Mesendoderm (in vitro differentiated cells): ENCODE measurements around the gene GTF2H4.

ENCODE experiments used
- DNase-seq: peaks from one replicate; pipeline ENCODE4 v3.0.0; 2013
- H2AK5ac ChIP-seq: 2 replicates; pipeline ENCODE4 v1.6.1; 2013; ENCODE audit warnings: low read length, inconsistent platforms
- H2BK120ac ChIP-seq: 2 replicates; pipeline ENCODE4 v1.6.1; 2013; ENCODE audit warnings: low read depth, mild to moderate bottlenecking, low read length, moderate library complexity, mixed read lengths
- H2BK15ac ChIP-seq: replicated peaks from 2 replicates; pipeline ENCODE4 v1.6.1; 2013; ENCODE audit warnings: low read depth, mild to moderate bottlenecking, moderate library complexity
- H2BK5ac ChIP-seq: 2 replicates; pipeline ENCODE4 v1.6.1; 2013; ENCODE audit warnings: low read length, inconsistent platforms
- H3K18ac ChIP-seq: 2 replicates; pipeline ENCODE4 v1.6.1; 2013; ENCODE audit warnings: mild to moderate bottlenecking, low read length, mixed read lengths
- H3K23ac ChIP-seq: one replicate; pipeline ENCODE4 v1.6.1; 2013; ENCODE audit warnings: low read length
- H3K27ac ChIP-seq: 2 replicates; pipeline ENCODE4 v1.5.1; 2013; ENCODE audit warnings: low read depth, mild to moderate bottlenecking, inconsistent platforms, low read length, moderate library complexity
- H3K27me3 ChIP-seq: 2 replicates; pipeline ENCODE4 v1.6.1; 2013; ENCODE audit warnings: low read length, control low read depth, mild to moderate bottlenecking, inconsistent platforms; ENCODE audit not compliant: insufficient read depth, poor library complexity
- H3K36me3 ChIP-seq: 2 replicates; pipeline ENCODE4 v1.6.1; 2013; ENCODE audit warnings: low read length, inconsistent platforms; ENCODE audit not compliant: control insufficient read depth, insufficient read depth
- H3K4ac ChIP-seq: one replicate; pipeline ENCODE4 v1.6.1; 2013; ENCODE audit warnings: low read depth, mild to moderate bottlenecking, low read length, moderate library complexity
- H3K4me1 ChIP-seq: 2 replicates; pipeline ENCODE4 v1.6.1; 2013; ENCODE audit warnings: low read depth, low read length, inconsistent platforms; ENCODE audit not compliant: control insufficient read depth
- H3K4me2 ChIP-seq: 2 replicates; pipeline ENCODE4 v1.6.1; 2013; ENCODE audit warnings: low read length
- H3K4me3 ChIP-seq: 2 replicates; pipeline ENCODE4 v1.5.1; 2013; ENCODE audit warnings: mild to moderate bottlenecking, low read length
- H3K56ac ChIP-seq: one replicate; pipeline ENCODE4 v1.6.1; 2013; ENCODE audit warnings: low read length
- H3K79me1 ChIP-seq: 2 replicates; pipeline ENCODE4 v1.6.1; 2013; ENCODE audit warnings: low read length, inconsistent platforms
- H3K79me2 ChIP-seq: 2 replicates; pipeline ENCODE4 v1.6.1; 2013; ENCODE audit warnings: mild to moderate bottlenecking, low read length; ENCODE audit not compliant: control insufficient read depth, insufficient read depth
- H3K9ac ChIP-seq: 2 replicates; pipeline ENCODE4 v1.6.1; 2013; ENCODE audit warnings: low read length, inconsistent platforms
- H4K5ac ChIP-seq: one replicate; pipeline ENCODE4 v1.6.1; 2013; ENCODE audit warnings: low read length
- H4K8ac ChIP-seq: one replicate; pipeline ENCODE4 v1.6.1; 2013; ENCODE audit warnings: low read depth, mild to moderate bottlenecking, control low read depth, low read length, moderate library complexity
- WGBS: extraction: QIAGEN DNeasy Blood & Tissue Kit; methylation state at CpG from one replicate; pipeline ENCODE4 v1.1.7; 2013; ENCODE audit warnings: low lambda C conversion rate, missing lambda C conversion rate; ENCODE audit not compliant: insufficient coverage; ENCODE audit errors: extremely low coverage; 5-methylcytosine and 5-hydroxymethylcytosine counted together

The GTF2H4 gene

GRCh38 chr6:30932665-30933365, 24.8 kb downstream of the GTF2H4 start:
- Histone ChIP-seq H2BK5ac (no peak overlapping the region), H3K9ac (no peak overlapping the region), H3K56ac (no peak overlapping the region), H3K79me2 (no peaks in the 10 kb centered on the region), H2BK15ac (no peak overlapping the region), H2AK5ac (no peak overlapping the region), H3K79me1 (no peaks in the 10 kb centered on the region), H3K23ac (no peak overlapping the region), H4K8ac (no peak overlapping the region), H3K27me3 (no peaks in the 10 kb centered on the region), H3K18ac (no peak overlapping the region), H3K4ac (no peak overlapping the region), H3K27ac (no peak overlapping the region), H3K36me3 (no peaks in the 10 kb centered on the region), H3K4me3 (no peak overlapping the region), H3K4me2 (no peak overlapping the region), H4K5ac (no peak overlapping the region), H2BK120ac (no peak overlapping the region), H3K4me1 (peaks cover 2% of the 10 kb centered on the region)
- no CpG with 5 or more reads among the region's 6 CpGs for WGBS
- no peak for DNase-seq

GRCh38 chr6:30935018-30935417, 27.0 kb downstream of the GTF2H4 start:
- Histone ChIP-seq H3K23ac (no peak overlapping the region), H2BK15ac (no peak overlapping the region), H4K5ac (no peak overlapping the region), H2BK5ac (no peak overlapping the region), H3K18ac (no peak overlapping the region), H3K4me2 (no peak overlapping the region), H3K36me3 (no peaks in the 10 kb centered on the region), H4K8ac (no peak overlapping the region), H3K9ac (no peak overlapping the region), H3K56ac (no peak overlapping the region), H3K79me2 (no peaks in the 10 kb centered on the region), H2AK5ac (no peak overlapping the region), H3K27me3 (no peaks in the 10 kb centered on the region), H3K4ac (no peak overlapping the region), H3K79me1 (no peaks in the 10 kb centered on the region), H2BK120ac (no peak overlapping the region), H3K4me3 (no peak overlapping the region), H3K4me1 (peaks cover 2% of the 10 kb centered on the region), H3K27ac (no peak overlapping the region)
- WGBS = no CpG with 5 or more reads among the region's 3 CpGs
- DNase-seq = no peak

GRCh38 chr6:30937265-30937664, 29.3 kb downstream of the GTF2H4 start:
- Histone ChIP-seq H3K27ac (no peak overlapping the region), H3K79me2 (no peaks in the 10 kb centered on the region), H2BK5ac (no peak overlapping the region), H3K27me3 (no peaks in the 10 kb centered on the region), H3K36me3 (no peaks in the 10 kb centered on the region), H2BK15ac (no peak overlapping the region), H3K9ac (no peak overlapping the region), H3K4me2 (no peak overlapping the region), H3K4me3 (no peak overlapping the region), H2BK120ac (no peak overlapping the region), H3K4me1 (peaks cover 5% of the 10 kb centered on the region), H3K18ac (no peak overlapping the region), H4K8ac (no peak overlapping the region), H3K23ac (no peak overlapping the region), H4K5ac (no peak overlapping the region), H3K56ac (no peak overlapping the region), H3K79me1 (no peaks in the 10 kb centered on the region), H3K4ac (no peak overlapping the region), H2AK5ac (no peak overlapping the region)
- WGBS = no CpG with 5 or more reads among the region's 6 CpGs
- no peak for DNase-seq

GRCh38 chr6:30938730-30939129, 30.7 kb downstream of the GTF2H4 start:
- H3K9ac ChIP-seq = no peak overlapping the region
- H3K27ac ChIP-seq = no peak overlapping the region
- H2BK120ac ChIP-seq = no peak overlapping the region
- WGBS = no CpG with 5 or more reads among the region's 4 CpGs
- H3K27me3 ChIP-seq = no peaks in the 10 kb centered on the region
- H2AK5ac ChIP-seq = no peak overlapping the region
- H3K4me2 ChIP-seq = no peak overlapping the region
- H3K56ac ChIP-seq = no peak overlapping the region
- H3K4ac ChIP-seq = no peak overlapping the region
- no peak overlapping the region for H4K8ac ChIP-seq
- no peak overlapping the region for H2BK5ac ChIP-seq
- no peak overlapping the region for H4K5ac ChIP-seq
- H3K79me2 ChIP-seq = no peaks in the 10 kb centered on the region
- no peak overlapping the region for H3K18ac ChIP-seq
- H3K4me1 ChIP-seq = peaks cover 9% of the 10 kb centered on the region
- no peaks in the 10 kb centered on the region for H3K79me1 ChIP-seq
- no peak for DNase-seq
- H2BK15ac ChIP-seq = no peak overlapping the region
- no peak overlapping the region for H3K23ac ChIP-seq
- H3K4me3 ChIP-seq = no peak overlapping the region
- H3K36me3 ChIP-seq = no peaks in the 10 kb centered on the region

GRCh38 chr6:30939473-30939872, 31.5 kb downstream of the GTF2H4 start:
- no CpG with 5 or more reads among the region's 3 CpGs for WGBS
- DNase-seq = no peak
- no peak overlapping the region for H3K4ac ChIP-seq
- H3K18ac ChIP-seq = no peak overlapping the region
- H2BK5ac ChIP-seq = no peak overlapping the region
- no peak overlapping the region for H3K9ac ChIP-seq
- H2BK120ac ChIP-seq = no peak overlapping the region
- H4K8ac ChIP-seq = no peak overlapping the region
- H3K79me2 ChIP-seq = no peaks in the 10 kb centered on the region
- H3K4me3 ChIP-seq = no peak overlapping the region
- H3K27me3 ChIP-seq = no peaks in the 10 kb centered on the region
- no peaks in the 10 kb centered on the region for H3K79me1 ChIP-seq
- no peak overlapping the region for H2AK5ac ChIP-seq
- H4K5ac ChIP-seq = no peak overlapping the region
- no peak overlapping the region for H2BK15ac ChIP-seq
- no peaks in the 10 kb centered on the region for H3K36me3 ChIP-seq
- H3K27ac ChIP-seq = no peak overlapping the region
- peak overlapping the region; percentile 7 for H3K56ac ChIP-seq
- no peak overlapping the region for H3K4me2 ChIP-seq
- H3K4me1 ChIP-seq = peaks cover 9% of the 10 kb centered on the region
- no peak overlapping the region for H3K23ac ChIP-seq
